ENCODE data around the gene FAM181A.

FAM181A gene

DNA sequence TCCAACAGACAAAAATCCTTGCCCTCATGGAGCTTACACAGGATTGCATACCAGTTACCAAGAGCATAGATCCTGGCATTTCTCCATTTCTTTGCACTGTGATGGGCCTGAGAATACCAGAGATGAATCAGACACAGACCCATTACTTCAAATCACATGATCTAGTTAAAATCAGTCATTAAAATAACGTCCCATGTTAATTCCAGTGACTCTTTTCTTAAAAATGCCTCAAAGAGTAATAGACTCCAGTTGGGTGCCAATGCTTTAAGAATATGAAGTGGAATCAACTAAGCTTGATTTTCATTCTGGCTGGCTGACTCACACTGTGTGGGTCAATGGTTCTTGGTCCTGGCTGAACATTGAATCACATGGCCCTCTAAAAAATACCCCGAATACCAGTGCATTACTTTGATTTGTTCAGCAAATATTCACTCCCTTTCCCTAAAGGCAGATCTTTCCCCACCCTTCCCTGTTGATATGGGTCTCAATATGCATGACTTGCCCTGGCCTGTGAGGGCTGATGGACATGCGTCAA is 38.2 kb downstream of the FAM181A start:
- DNase-seq = no peak

DNA sequence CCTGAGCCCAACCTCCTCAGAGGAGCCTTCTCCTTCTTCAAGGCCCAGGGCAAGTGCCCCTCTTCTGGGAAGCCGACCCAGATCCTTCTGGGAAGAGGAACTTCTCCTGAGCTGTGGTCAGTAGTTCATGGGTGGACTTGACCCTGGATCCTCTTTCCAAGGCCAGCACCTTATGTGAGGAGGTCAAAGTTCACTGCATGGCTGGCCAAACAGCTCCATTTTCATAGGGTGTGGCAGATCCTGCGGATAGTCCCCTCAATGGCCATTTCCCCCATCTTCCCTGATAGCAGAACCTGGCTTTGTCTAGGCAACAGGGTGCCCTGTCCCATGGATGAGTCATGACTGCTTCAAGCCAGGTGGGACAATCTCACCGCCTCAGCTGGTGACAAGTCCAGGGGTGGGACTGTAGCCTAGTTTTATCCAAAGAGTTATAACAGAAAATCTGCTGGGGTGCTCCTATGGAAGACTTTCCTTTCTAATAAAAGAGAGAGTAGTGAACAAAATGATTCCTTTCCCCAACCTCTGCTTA is 38.9 kb downstream of the FAM181A start:
- DNase-seq = no peak

DNA sequence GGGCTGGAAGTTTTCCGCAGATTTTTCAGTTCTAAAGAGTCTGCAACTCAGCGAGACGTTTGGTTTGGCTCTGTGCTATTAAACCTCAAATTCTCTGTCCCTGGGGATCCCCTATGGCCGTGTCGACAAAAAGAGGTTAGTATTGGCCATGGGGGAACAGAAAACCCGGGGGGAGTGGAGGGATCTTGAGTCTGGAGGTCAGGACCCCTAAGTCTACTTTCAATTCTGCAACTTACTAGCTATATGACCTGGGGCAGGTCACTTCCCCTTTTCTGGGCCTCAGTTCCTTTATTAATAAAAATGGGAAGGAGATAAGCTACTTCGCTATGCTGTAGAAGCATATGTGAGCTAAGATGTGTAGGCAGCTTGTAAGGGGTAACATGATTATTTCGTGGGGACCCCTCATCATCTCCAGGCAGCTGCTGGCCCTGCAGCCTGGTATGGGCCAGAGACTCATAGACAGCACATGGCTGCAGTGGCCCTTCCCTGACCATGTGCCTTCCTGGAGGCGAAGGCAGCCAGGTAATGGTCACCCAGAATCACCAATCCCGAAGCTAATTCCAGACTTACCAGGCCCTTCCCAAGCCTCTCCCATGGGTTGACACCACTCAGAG is 40.6 kb downstream of the FAM181A start:
- DNase-seq = no peak

DNA sequence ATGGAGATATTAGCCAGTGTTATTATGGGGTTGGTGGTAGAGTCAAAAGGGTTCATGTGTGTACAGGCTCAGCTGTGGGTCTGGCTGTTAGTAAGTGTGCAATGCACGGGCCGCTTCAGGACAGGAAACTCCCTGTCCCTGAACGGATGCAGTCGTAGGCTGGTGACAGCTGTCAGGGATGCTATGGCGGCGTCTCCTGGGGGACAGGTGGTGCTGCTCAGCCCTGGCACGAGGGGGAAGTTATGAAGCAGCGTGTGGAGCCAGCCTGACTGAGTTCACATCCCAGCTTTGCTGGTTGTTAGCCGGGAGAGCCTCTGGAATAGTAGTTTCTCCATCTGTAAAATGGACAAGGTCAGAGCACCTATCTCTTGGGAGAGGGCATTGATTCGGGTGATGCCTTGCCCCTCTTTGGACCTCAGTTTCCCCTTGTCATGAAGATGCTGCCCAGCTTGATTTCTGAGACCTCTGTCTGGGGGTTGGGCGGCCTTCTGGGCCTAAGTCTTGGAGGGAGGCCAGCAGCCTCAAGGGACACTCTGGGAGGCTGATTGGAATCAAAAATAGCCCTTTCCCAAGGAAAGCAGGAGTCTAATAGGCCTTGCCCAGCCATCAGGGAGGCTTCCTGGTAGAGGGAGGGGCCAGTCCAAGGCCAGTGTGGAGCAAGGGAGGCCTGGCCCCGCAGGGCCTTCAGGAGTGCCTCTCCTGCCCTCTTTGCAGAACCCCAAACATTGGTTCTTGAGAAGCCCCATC is 42.1 kb downstream of the FAM181A start:
- no peak for DNase-seq

DNA sequence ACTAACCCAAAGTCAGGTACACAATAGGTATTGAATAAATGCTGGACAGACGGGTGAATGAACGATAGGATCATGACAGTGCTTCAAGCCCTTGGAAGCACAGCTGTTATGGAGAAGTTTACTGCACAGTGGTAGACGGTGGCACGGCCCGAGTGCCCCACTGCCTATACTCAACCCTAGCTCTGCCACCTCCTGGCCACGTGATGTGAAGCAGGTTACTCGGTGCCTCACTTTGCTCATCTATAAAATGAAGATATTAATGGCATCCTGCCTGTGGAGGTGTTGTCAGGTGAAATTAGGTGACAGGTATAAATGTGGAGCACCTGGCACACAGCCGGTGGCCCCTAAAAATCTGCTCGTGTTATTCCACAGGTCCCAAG is 43.4 kb downstream of the FAM181A start:
- peak; percentile 78 for DNase-seq

DNA sequence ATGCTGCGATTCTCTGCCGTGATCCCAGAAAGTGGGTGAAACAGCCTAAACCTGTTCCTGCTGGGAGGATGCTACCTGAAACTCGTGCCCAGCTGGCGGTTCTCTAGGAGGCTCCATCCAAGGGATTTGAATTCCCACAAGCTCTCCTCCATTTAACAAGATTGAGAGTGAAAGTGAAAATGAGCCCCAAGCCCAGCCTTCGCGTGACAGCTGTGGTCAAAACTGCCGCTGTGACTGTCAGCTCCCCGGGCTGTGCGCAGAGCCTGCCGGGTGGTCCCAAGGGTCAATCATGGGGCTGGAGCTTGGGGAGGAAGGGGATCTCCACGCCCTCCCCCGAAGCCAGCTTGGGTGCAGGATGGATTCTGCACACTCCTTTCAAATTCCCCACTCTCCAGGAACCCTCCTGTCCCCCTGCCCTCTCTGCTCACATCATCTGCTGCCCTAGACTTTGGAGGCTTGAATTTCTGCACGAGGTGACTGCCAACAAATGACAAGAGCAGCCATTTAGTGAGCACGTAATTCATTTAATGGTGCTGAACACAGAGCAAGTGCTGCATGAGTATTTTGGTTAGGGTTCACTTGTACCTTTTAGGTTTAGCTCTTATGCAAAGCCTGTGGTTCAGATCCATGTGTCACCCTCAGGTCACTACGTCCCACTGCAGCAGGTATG is 44.0 kb downstream of the FAM181A start:
- DNase-seq = peak; percentile 82

DNA sequence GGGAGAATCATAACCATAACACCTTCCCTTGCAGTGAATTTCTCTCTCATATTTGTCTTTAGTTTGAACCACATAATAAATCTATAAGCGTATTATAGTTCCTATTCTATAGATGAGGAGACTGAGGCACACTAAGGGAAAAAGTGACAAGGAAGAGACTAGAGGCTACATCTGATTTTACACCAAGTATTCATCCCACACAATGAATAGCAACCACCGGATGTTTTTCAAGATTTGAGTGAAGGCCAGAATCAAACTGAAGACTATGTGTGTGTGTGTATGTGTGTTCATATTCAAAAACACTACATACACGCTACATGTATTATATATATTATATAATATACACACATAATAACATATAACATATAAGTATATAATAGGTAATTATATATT is 44.5 kb downstream of the FAM181A start:
- DNase-seq = no peak

DNA sequence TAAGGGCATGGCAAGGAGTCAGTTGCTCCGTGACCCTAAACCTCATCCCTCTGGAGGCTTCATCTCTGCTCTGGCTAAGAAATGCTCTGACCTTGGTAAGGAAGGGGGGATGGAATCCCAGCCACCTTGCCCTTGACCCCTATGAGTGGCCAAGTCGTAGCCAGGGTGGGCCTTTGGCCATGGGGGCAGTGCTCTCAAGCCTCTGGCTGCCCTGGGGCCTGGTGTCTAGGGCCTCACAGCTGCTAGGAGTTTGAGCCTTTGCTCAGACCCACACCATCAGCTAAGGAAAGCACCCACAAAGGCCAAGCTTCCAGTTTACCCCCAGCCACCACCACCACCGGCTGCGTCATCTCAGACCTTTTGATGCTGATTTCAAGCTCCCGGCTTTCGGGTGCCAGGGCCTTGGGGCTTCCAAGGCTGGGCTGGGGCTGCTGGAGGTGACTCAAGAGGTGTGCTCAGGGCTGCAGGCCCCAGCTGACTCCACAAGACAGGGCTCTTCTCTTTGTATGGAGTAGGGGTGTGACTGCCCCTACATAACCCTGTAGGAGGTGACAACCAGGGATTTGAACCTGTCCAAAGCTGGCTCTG is 45.6 kb downstream of the FAM181A start:
- DNase-seq = peak; percentile 62

DNA sequence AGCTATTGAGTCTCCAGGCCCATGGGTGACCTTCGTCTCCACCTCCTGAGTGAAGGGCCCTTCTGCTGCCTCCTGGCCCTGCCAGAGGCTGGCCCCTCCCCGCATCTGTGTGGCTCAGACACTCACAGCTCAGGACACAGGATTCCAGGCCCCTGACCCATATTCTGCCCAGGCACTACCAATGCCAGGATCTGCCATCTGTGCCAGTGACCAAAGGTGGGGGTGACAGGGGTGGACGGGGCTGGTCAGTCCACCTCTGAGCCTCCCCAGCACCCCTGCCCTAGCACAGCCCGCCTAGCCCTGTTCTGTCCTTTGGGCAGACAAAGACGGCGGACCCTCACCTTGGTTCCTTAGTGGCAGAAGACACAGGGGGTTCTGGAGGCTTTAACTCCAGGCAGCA is 46.5 kb downstream of the FAM181A start:
- no peak for DNase-seq

DNA sequence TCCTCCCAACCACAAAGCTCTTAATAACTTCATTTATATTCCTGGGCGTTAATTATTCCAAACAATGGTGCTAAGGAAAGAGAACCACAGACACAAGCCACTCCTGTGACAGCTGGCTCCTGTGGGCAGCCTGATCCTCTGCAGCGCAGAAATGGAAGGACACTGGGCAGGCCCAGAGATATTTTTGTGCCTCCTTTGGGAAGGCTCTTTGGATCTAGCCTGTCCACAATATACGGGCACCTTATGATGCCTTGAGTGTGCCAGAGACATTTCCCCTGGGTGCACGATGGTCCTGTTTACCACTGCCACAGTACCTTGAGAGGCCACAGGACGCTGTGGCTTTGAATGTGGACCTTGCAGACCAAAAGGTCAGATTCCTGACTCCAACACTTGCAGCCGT is 47.2 kb downstream of the FAM181A start:
- no peak for DNase-seq

DNA sequence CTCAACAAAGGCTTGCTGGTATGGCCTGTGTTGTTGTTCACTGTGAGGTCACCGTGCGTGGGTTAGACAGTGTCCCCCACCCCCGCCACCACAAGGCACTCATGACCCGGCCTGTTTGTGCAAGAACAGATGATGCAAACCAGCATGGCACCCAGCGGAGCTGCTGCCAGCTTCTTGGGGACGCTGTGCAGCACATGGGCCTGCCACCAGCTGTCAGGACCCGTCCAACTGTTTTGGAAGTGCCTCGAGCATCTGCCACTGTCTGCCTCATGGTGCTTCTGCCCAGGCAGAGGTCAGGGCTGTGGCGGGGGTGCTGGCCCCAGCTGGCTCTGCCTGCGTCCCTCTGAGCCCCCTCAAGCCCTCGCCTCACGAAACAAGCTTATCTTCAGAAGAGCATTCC is 47.7 kb downstream of the FAM181A start:
- DNase-seq = no peak

DNA sequence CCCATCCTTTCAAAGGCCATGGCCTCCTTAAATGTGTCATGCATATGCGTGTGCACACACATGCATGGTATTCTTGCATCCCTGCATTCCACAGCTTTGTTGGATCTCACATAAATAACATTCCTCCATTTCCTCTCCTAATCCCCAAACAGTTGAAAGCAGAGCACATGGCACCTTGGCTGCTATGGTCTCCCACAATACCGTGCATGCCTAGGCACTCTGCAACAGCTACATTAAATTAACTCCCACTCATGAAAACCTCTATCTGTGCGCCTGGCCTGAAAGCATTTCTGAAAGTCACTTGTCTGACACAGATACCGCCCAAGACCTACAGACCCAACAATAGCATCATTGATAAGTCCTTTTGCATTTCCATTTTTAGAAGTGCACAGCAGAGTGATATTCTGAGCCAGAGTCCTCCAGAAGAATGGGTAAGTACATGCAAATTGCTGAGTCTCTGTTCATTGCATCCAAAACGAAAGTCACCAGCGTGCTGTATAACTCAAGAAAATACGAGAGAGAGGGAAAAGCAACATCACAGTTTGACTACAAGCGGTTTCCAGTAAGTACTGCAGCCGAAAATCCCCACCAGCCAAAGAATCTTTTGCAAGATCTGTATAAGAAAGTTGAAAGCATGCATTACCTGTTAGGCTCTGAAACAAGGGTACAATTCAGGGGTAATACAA is 48.8 kb downstream of the FAM181A start:
- DNase-seq = peak; percentile 62

DNA sequence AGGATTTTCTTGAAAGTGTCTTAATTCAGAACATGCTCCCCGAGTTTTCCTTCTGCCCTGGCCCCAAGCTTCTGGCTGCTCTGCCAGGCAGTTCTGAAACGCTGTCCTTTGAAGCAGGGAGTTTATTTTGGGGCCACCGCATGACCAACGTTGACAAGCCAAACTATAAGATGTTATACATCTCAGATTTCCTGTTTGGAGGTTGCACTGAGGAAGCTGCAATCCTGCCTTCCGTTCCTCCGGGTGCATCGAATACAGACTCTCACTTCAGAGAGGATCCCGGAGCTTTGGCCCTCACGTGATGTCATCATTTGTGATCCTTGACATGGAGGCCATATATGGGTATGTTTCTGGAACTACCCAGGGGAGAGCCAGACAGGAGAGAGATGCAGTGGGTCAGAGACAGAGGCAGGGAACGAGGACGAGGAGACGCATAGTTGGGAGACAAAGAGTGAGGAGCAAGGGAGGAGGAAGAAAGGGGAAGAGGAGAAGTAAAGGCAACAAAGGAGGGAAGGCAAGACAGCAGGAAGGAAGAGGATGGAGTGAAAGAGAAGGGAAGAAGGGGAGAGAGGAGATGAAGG is 49.4 kb downstream of the FAM181A start, which contains the start of gene ASB2:
Gene ASB2 (minus strand): TSS at position 94 of the 581 bp plus-strand sequence. CDS start 12,031 bp downstream, outside the sequence.
- peak; percentile 67 for DNase-seq

DNA sequence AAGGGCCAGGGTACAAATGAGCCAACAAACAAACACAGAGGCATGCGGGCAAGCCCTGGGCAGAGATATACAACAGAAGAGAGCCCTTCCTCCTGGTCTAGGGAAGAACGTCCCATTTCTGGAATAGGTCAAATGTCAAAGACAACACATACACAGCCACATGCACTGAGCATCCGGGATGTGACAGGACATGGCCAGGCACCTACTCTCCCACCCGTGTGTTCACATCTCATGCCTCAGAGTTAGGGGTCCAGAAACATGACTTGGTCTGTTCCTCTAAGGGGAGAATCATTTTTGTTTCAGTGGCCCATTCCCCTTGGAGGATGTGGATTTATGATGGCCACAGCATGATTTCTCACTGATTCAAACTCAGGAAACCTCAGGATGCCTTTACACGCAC is 50.0 kb downstream of the FAM181A start:
- DNase-seq = no peak

DNA sequence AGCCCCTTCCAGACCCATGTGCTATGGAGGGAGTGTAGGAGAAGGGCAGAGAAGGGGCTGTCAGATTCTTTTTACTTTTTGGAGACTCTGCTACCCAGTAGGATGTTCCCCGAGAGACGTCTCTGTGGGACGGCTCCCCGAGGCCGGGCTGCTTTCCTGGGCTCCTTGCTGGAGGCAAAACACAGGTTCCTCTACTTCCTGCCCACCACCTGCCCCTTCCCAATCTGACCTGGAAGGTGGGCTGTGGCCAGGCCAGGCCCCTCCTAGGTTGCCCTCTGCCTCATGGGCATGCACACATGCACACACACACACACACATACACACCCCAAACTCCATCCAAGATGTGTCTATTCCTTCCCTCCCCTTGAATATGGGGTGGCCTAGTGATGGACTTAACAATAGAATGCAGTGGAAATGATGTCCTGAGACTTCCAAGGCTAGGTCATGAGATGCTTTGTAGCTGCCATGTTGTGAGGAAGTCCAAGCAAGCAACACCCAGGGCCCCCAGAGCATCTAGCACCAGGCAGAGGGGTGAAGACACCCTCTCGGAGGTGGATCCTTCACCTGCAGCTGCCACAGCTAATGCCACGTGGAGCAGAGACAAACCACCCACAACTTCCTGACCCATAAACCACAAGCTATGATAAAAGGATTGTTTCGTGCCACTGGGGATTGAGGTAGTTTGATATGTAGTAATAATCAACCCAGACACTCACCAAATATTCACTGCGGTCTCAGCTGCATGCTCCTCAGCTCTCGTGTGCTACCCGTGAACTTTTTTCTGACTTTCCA is 50.8 kb downstream of the FAM181A start:
- peak; percentile 85 for DNase-seq

DNA sequence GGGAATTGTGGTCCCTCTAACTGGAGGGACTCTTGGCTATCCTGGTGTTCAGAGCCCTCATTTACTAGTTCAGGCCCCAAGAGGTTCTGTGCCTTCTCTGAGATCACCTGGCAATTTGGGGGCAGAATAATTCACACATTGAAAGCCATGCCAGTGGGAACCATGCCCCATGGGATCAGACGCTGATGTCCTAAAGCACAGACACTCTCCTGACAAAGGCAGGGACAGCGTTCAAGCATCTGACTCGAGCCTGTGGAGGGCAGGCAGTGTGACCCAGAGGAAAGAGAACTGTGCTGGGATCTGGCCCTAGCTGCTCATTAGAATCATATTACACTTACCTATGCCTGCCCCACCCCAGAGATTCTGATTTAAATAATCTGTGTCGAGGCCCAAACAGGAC is 51.6 kb downstream of the FAM181A start:
- no peak for DNase-seq

Data from activated CD4-positive, alpha-beta T cell treated with anti-CD3 and anti-CD28 coated beads for 48 hours (primary cell).